HFF-Myc (cell line): ENCODE data around the gene C10orf88.

Source experiments
- DNase-seq: peaks from one replicate; pipeline ENCODE4 v3.0.0-alpha.2; 2011; ENCODE audit warnings: low read depth; ENCODE audit errors: extremely low read depth
- H3K4me3 ChIP-seq: replicated peaks from 2 replicates; pipeline ENCODE4 v1.5.1; 2011; ENCODE audit warnings: low read depth, mild to moderate bottlenecking, control low read depth, low read length
- CTCF ChIP-seq: IDR thresholded peaks from 2 replicates; pipeline ENCODE4 v1.5.1; 2012; ENCODE audit warnings: mild to moderate bottlenecking, low read depth, low read length, control low read depth; ENCODE audit errors: missing control alignments

Gene C10orf88

DNA sequence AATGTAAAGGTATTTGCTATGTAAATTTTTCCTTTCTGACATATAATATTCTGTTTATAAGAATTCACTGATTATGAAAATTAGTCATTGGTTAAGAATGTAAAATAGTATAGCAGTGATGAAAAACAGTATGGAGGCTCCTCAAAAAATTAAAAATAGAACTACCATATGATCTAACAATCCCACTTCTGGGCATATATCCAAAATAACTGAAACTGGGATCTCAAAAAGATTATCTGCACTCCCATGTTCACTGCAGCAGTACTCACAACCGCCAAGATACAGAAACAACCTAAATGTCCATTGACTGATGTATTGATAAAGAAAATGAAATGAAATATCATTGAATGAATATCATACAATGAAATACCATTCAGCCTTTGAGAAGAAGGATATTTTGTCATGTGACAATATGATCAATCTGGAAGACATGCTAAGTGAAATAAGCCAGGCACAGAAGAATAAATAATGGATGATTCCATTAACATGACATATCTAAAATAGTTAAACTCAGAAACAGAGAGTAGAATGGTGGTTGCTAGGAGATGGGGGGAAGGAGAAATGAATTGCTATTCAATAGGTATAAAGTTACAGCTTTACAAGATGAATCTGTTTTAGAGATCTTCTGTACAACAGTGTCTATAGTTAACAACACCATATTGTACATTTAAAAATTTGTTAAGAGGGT lies 14.0 kb downstream of the C10orf88 start:
- no peak for TF ChIP-seq CTCF
- H3K4me3 ChIP-seq = no peak overlapping the region
- DNase-seq = no peak

DNA sequence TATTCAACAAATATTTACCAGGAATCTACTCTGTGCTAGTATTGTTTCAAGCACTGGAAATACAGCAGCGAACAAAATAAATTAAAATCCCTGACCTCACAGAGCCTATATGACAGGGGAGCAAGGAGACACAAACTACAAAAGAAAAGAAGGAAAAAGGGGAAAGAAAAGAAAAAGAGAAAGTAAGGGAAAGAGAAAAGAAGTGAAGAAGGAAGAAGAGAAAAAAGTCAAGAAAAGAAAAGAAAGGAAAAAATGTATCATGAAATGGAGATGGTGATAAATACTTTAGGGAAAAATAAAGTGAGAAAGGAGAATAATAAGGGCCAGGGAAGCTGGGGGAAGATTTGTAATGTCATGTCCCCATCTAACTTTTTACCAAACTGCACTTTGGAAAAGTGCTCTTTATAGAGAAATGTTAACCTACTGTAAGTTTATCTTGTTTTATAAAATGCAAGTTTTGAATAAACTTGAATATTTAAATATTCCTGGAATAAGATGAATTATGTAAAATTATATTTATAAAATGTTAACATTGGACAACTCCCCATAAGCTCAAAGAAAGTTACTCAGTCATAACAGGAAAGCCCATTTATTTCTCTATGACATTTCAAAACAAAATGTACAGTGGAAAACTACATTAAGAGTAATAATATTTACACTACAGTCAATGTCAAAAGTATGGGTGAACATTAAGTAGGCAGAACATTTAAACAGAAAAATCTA lies 14.7 kb downstream of the C10orf88 start:
- H3K4me3 ChIP-seq = no peak overlapping the region
- no peak for TF ChIP-seq CTCF
- DNase-seq = no peak

DNA sequence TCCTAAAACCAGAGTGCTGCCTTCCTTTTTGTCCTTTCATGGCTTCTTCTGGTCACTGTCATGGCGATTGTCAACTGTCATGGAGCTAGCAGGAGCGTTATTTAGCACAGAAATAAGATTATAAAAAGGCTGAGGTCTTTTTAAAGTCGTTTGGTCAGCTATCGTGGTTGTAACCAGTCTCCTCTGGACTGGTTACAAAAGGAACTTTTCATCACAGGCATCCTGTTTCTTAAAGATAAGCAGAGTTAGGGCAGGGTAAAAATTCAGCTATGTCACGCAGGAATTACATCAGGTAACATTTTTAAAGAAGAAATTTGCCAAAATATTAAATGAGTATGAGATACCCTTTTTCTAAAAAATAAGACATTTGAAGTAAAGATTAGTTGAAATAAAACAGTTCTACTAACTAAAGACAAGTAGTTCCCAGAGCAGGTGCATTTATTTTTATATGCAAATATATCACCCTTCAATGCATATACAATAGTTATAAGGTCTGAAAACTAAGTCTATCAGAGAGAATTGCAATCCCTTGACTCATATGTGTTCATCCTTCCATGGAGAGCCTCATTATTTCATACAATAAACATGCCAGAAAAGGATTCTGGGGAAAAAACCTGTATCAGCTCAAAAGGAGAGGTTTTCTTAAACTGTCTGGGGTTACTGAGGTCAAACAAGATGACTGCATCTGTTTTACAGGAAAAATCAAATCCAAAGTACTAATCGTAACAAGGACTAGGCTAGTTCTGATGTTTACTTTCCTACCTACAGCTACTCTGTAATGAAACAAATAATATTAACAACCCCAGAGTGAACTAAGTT lies 22.7 kb downstream of the C10orf88 start:
- no peak overlapping the region for H3K4me3 ChIP-seq
- no peak for TF ChIP-seq CTCF
- no peak for DNase-seq

- H3K4me3 ChIP-seq = no peak overlapping the region
- TF ChIP-seq CTCF = no peak
- no peak for DNase-seq
Observed at GRCh38 chr10:122930140-122930539, 23.9 kb downstream of the C10orf88 start.

DNA sequence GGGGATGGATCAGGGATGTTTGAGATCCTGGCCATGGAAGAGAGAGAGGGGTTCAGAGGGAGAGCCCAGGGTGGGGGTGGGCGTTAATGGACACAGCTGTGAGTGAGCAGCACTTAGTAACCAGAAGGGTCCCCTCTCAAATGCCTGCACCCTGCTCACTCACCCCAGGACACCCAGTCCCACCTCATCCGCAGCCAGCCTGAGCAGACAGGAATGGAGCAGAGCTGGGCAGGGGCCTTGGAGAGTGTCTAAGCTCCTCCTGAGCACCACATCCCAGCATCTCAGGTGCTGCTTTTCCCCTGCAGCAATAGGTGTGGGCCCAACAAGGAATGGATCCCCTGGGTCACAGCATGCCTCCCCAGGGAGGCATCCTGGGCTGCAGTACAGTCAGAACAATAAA lies 38.3 kb downstream of the C10orf88 start:
- TF ChIP-seq CTCF = no peak
- DNase-seq = no peak
- H3K4me3 ChIP-seq = no peak overlapping the region

DNA sequence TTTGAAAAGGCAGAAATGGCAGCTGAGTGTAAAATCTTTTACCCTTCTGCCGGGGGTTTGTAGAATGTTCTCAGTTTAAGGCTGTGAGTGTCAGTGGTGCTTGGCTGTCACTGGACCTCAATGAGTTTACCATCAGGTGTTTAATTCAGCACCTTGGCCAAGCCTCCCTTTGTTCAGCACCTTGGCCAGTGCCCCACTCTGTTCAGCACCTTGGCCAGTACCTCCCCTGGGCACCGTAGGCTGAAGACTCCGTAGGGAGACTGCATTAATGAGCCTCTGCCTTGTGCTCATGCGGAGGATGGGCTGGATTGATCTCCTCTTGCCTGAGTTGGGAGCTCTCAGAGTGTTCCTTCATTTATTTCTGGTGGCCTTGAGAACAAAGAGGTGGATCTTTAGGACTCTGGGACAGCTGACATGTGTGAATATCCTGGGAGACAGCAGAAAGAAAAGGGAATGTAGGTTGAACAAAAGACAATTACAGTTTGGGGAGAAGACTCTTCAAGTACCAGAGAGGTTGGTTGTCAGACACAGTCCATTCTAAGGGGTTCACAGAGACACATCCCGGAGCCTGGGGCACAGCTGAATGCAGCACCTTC lies 42.0 kb downstream of the C10orf88 start:
- TF ChIP-seq CTCF = no peak
- peak; percentile 24 for DNase-seq
- H3K4me3 ChIP-seq = no peak overlapping the region
